Kidney (tissue), 14 donors: ENCODE data around the gene CCDC196. TPM values are rescaled to one million over a fixed set of nuclear protein-coding genes. Genes with fewer than 3 reads are reported as not detected.

Experiments used
- DNase-seq, 5 donors: peaks; one replicate each; pipeline ENCODE4 v3.0.0-alpha.2; 2013 to 2020
- FAIRE-seq: peaks from 2 replicates; lab custom pipeline; 2012; peaks lifted over from hg19 to GRCh38; lab: Jason Lieb, UNC
- H3K27ac ChIP-seq, 2 donors: one replicate each; pipeline ENCODE4 v1.7.0; 2013; ENCODE audit warnings: low read depth in 2 of 2, low read length in 2 of 2, inconsistent platforms in 1 of 2
- H3K27me3 ChIP-seq: one replicate; pipeline ENCODE4 v1.7.1; 2013; ENCODE audit warnings: low read length, inconsistent platforms; ENCODE audit not compliant: control insufficient read depth, insufficient read depth
- H3K36me3 ChIP-seq, 3 donors: one replicate each; pipeline versions ENCODE4 v1.7.0 to v1.7.1; 2013; ENCODE audit warnings: low read length in 3 of 3, control low read depth in 1 of 3, inconsistent platforms in 1 of 3; ENCODE audit not compliant: insufficient read depth in 3 of 3, control insufficient read depth in 2 of 3
- H3K4me1 ChIP-seq, 3 donors: one replicate each; pipeline versions ENCODE4 v1.7.0 to v1.7.1; 2013; ENCODE audit warnings: low read length in 3 of 3, inconsistent platforms in 1 of 3, low read depth in 1 of 3; ENCODE audit not compliant: control insufficient read depth in 2 of 3, insufficient read depth in 2 of 3
- H3K4me3 ChIP-seq, 3 donors: one replicate each; pipeline versions ENCODE4 v1.7.0 to v1.8.1; 2013; ENCODE audit warnings: low read length in 3 of 3, control low read depth in 1 of 3, inconsistent platforms in 1 of 3
- H3K9ac ChIP-seq, 3 donors: one replicate each; pipeline versions ENCODE4 v1.7.0 to v1.7.1; 2013; ENCODE audit warnings: low read length in 3 of 3, control low read depth in 1 of 3, inconsistent platforms in 1 of 3
- H3K9me3 ChIP-seq, 3 donors: one replicate each; pipeline versions ENCODE4 v1.7.0 to v1.7.1; 2013; ENCODE audit warnings: low read length in 3 of 3, control low read depth in 1 of 3, inconsistent platforms in 1 of 3; ENCODE audit not compliant: control insufficient read depth in 2 of 3, insufficient read depth in 1 of 3
- intact Hi-C: fragments of 100-400 bp; cut with DNase I; formaldehyde crosslinking; loops from one replicate; pipeline ENCODE4 v1.11.1; 2022
- polyA plus RNA-seq: library from polyadenylated mRNA; stranded (reverse); fragments of 350-450 nt; fragmentation: Illumina TruSeq; extraction: RNeasy Lipid Tissue Mini Kit (QIAGEN cat#74804); gene quantifications from one replicate; pipeline ENCODE4 v1.2.3, GENCODE V29; 2014; ENCODE audit warnings: low read depth, low replicate concordance; ENCODE audit not compliant: insufficient read depth
- total RNA-seq: library from RNA; stranded (reverse); fragmentation: NEBNext Ultra II Directional; extraction: Animal tissue kit (Norgen Biotek cat#: 25700); gene quantifications from one replicate; pipeline ENCODE4 v1.2.1, GENCODE V29; 2021
- TF ChIP-seq, protein P1 (sequence below): IDR thresholded peaks from 3 replicates; pipeline ENCODE4 v1.5.1; 2012; ENCODE audit warnings: mild to moderate bottlenecking, moderate library complexity, borderline replicate concordance; ENCODE audit not compliant: insufficient read depth; ENCODE audit errors: extremely low read depth
- donor health status: control.
- donor health status: control.
- donor health status: control.
- donor health status: control.
- donor health status: control.
- donor health status: DM: yes; HTN: yes; CAD: no.
- donor health status: Normal renal cell carcinoma (clear cell type).

Gene CCDC196
- total and polyA plus RNA-seq, 2 donors from 2014 or later = not detected

DNA sequence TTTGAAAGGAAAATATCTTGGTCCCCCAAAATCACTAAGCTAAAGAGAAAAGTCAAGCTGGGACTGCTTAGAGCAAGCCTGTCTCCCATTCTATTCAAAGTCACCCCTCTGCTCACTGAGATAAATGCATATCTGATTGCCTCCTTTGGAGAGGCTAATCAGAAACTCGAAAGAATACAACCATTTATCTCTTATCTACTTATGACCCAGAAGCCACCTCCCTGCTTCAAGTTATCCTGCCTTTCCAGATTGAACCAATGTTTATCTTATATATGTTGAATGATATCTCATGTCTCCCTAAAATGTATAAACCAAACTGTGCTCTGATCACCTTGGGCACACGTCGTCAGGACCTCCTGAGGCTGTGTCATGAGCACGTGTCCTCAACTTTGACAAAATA, 14.6 kb upstream of the CCDC196 start:
- Histone ChIP-seq H3K4me1 (no peaks in the 10 kb centered on the region), H3K27ac (no peak overlapping the region), H3K4me3 (no peak overlapping the region), H3K9me3 (peaks cover 0 to 2% (median 0%) of the 10 kb centered on the region in 3 donors), H3K36me3 (no peaks in the 10 kb centered on the region), H3K27me3 (no peaks in the 10 kb centered on the region), H3K9ac (no peak overlapping the region)
- intact Hi-C loops = no loop called here
- TF ChIP-seq, protein P1, sequence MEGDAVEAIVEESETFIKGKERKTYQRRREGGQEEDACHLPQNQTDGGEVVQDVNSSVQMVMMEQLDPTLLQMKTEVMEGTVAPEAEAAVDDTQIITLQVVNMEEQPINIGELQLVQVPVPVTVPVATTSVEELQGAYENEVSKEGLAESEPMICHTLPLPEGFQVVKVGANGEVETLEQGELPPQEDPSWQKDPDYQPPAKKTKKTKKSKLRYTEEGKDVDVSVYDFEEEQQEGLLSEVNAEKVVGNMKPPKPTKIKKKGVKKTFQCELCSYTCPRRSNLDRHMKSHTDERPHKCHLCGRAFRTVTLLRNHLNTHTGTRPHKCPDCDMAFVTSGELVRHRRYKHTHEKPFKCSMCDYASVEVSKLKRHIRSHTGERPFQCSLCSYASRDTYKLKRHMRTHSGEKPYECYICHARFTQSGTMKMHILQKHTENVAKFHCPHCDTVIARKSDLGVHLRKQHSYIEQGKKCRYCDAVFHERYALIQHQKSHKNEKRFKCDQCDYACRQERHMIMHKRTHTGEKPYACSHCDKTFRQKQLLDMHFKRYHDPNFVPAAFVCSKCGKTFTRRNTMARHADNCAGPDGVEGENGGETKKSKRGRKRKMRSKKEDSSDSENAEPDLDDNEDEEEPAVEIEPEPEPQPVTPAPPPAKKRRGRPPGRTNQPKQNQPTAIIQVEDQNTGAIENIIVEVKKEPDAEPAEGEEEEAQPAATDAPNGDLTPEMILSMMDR = no peak
- FAIRE-seq = no peak
- DNase-seq = no peak

DNA sequence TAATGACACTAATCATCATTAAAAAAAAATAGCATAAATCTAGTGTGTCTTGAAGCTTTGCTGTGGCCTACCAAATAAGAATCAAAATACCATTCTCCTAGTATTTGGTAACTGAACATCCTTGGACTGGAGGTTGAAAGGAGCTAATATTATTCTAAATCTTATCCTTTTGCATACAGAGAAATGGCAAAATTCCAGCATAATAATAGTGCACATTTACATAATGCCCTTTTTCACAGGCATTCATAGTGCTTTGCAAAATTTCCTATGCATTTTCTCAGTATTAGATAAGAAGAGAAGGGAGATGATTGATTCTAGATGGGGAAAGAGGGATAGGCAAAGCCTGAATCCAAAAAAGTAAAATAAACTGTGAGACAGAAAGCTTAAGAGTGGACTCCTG, 13.9 kb upstream of the CCDC196 start:
- no peak for FAIRE-seq
- intact Hi-C loops = no loop called here
- TF ChIP-seq, protein P1 = no peak
- no peak overlapping the region for H3K27ac ChIP-seq
- no peak for DNase-seq
- H3K27me3 ChIP-seq = no peaks in the 10 kb centered on the region
- H3K9me3 ChIP-seq = peaks cover 0 to 2% (median 0%) of the 10 kb centered on the region in 3 donors
- no peaks in the 10 kb centered on the region for H3K4me1 ChIP-seq
- H3K4me3 ChIP-seq = no peak overlapping the region
- H3K36me3 ChIP-seq = no peaks in the 10 kb centered on the region
- H3K9ac ChIP-seq = no peak overlapping the region

GRCh38 chr14:66473223-66473622, 12.9 kb upstream of the CCDC196 start:
- Histone ChIP-seq H3K27ac (no peak overlapping the region), H3K4me1 (no peaks in the 10 kb centered on the region), H3K4me3 (no peak overlapping the region), H3K9ac (no peak overlapping the region), H3K9me3 (peaks cover 0 to 2% (median 0%) of the 10 kb centered on the region in 3 donors), H3K27me3 (no peaks in the 10 kb centered on the region), H3K36me3 (no peaks in the 10 kb centered on the region)
- DNase-seq (no peak), FAIRE-seq (no peak)
- intact Hi-C loops = no loop called here
- TF ChIP-seq, protein P1 = no peak

DNA sequence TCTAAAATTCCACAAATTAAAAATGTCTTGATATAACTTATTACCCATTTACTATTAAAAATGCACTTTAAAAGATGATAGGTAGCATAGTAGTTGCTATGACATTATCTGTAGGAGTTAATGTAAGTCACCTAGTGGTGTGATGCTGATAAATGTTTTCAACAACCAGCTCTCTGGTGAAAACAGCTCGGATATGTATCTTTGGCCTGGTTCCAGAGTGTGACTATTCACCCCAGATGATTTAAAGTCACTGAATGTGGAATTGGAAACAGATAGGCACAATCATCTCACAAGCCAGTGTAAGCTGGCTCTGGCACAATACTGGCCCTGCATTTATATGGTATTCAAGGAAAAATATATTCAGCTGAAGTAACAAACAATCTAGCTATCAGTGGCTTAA, 9.2 kb upstream of the CCDC196 start:
- H3K4me3 ChIP-seq = no peak overlapping the region
- FAIRE-seq = no peak

More for the DNA sequence above, 9.2 kb upstream of the CCDC196 start:
- no peaks in the 10 kb centered on the region for H3K27me3 ChIP-seq
- H3K36me3 ChIP-seq = no peaks in the 10 kb centered on the region
- intact Hi-C loops = no loop called here
- no peak overlapping the region for H3K9ac ChIP-seq
- no peak overlapping the region for H3K27ac ChIP-seq
- no peaks in the 10 kb centered on the region for H3K4me1 ChIP-seq
- no peaks in the 10 kb centered on the region for H3K9me3 ChIP-seq
- peak in 1 of 5 donors; percentile 7 for DNase-seq
- TF ChIP-seq, protein P1 = no peak
